Activated T-cell treated with anti-CD3 and anti-CD28 coated beads, Interleukin-2, amount 50 U/mL, for 1 hour (primary cell): ENCODE measurements around the gene ZC3H7A.
"Not testable (repeated sequence)": the region's sequence is repeated elsewhere in the genome, so short reads cannot be mapped to it uniquely, and the experiment has no call there.

Source experiments
- DNase-seq: peaks from one replicate; pipeline ENCODE4 v3.0.0-alpha.2; 2020

Gene ZC3H7A

GRCh38 chr16:11800382-11800718 is 3.3 kb upstream of the ZC3H7A start:
- DNase-seq = no peak

GRCh38 chr16:11799509-11800381 is 2.7 kb upstream of the ZC3H7A start:
- DNase-seq = no peak

DNA sequence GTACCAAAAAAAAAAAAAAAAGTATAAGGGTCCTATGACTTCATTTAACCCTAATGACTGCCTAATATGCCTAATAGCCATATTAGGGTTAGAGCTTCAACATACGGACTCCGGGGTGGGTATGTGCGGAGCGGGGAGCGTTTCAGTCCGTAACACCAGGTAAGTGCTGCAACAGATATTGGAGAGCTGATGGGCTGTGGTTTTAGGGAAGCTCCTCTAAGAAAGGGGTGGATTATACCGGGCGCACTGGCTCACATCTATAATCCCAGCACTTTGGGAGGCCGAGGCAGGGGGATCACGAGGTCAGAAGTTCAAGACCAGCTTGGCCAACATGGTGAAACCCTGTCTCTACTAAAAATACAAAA is 1.9 kb upstream of the ZC3H7A start:
- no peak for DNase-seq

GRCh38 chr16:11797957-11798299 is 870 bp upstream of the ZC3H7A start:
- DNase-seq = no peak

- DNase-seq = peak; percentile 49
Observed at GRCh38 chr16:11796227-11797165, 562 bp downstream of the ZC3H7A start.

- no peak for DNase-seq
Observed at GRCh38 chr16:11795887-11796226, 1.2 kb downstream of the ZC3H7A start.

DNA sequence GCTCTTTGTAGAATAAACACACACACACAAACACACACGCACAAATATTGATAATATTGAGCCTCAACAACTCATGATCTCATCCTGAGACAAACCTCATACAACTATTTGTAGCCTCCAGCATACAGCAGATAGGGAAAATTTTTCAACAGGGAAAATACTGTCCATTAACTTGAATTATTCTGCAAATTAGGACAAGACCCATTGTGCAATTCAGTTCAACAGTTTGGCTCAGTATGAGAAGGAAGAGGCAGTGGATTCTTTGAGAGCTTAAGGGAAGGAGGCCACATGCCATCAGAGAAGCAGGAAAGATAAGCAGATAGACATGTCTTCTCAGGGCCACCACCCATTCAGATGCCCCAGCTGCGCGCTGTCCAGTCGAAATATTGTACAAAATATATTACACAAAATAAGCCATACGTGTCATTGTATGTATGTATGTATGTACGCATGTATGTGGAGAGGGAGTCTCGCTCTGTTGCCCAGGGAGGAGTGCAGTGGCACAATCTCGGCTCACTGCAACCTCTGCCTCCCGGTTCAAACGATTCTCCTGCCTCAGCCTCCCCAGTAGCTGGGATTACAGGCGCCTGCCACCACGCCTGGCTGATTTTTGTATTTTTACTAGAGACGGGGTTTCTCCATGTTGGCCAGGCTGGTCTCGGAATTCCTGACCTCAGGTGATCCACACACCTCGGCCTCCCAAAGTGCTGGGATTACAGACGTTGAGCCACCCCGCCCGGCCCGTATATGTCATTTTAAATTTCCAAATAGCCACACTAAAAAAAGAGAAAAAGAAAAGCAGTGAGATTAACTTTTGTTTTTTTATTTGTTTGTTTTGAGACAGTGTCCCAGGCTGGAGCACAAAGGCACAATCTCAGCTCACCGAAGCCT is 1.8 kb downstream of the ZC3H7A start:
- DNase-seq = no peak

DNA sequence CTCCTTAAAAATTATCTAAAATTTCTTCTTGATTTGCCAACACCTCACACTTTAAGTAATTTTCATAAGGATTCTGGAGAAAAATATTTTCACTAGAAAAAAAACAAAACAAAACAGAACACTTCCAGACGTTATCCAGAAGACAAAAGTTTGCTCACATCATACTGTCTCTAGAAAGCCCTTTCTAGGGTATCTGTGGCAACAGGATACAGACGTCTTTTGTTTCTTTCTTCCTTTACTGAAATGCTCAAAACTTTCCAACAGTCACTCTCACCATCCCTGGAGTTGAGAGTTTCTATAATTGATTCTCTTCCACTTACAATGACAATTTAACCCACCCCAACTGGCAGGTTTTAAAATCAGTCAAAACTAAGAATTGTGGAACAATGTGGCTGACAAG is 2.6 kb downstream of the ZC3H7A start:
- no peak for DNase-seq

DNA sequence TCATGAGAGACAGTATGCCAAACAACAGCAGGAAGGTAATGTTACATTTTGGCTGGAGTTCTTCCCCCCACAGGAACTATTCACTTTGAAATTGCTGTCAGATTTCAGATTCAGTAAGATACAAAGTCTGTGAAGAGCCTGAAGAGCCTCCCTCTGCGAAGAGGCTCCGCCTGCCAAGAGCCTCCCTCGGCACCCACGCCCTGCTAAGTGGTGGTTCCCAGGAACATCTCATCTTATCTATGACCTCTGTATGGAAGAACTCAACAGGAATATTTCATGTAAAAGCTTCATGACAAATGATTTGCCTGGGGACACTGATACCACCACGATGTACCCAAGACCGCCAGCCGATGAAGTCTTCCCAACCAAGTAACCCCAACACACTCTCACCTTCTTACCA is 3.2 kb downstream of the ZC3H7A start:
- no peak for DNase-seq

DNA sequence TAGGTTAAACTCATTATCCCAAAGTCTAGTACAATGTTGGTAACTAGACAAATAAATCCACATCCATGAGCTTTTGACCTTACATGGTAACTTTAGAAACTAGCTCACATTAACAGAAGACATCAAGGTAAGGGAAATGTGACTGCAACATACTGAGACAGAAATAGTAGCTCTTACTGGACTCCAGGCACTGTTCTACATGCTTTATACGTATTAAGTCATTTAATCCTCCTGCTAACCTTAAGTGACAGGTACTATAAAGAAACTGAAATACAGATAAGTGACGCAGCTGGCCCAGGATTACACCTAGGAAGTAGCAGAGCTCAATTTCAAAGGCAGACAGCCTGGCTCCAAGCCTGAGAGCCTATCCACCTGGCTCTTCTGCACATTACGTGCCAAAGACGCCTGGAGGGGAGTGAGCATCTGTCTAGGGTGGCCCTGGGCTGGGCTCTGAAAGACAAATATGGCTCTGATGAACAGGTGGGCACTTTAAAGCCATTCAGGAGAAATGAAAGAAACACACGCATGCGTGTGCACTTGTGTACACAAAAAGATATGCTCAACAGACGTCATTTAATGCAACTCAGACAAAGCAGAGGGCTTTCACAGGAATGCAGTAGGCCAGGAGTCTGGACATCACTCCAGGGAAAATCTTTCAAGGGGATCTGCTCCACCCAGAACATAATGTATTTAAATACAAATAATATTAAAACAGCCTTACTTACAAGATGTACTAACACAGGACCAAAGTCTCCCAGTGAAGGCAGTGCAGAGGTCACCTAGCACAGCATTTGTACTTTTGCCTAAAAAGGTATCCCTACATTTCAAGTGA is 4.4 kb downstream of the ZC3H7A start:
- DNase-seq = no peak

GRCh38 chr16:11791144-11791828 is 5.8 kb downstream of the ZC3H7A start:
- DNase-seq = no peak

DNA sequence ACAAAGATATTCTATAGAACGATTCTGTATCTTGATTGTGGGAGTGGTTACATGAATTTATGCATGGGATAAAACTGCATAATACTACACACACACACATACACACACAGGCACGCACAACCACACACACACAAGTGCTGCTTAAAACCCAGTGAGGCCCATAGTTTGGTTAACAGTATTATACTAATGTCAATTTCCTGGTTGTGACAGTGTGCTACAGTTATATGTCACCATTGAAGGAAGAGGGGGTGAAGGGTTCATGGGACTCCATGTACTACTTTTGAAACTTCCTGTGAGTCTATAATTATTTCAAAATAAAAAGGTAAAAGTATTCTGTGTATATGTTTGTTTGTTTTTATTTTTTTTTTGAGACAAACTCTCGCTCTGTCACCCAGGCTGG is 8.1 kb downstream of the ZC3H7A start:
- no peak for DNase-seq

- not testable (repeated sequence) for DNase-seq
Observed at GRCh38 chr16:11784980-11785599, 12.0 kb downstream of the ZC3H7A start.

DNA sequence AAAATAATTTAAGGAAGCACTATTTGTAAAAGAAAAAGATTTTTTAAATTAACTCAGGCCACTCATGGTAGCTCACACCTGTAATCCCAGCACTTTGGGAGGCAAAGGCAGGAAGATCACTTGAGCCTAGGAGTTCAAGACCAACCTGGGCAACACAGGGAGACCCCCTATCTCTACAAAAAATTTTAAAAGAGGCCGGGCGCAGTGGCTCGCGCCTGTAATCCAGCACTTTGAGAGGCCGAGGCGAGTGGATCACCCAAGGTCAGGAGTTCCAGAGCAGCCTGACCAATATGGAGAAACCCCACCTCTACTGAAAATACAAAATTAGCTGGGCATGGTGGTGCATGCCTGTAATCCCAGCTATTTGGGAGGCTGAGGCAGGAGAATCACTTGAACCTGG is 12.7 kb downstream of the ZC3H7A start:
- not testable (repeated sequence) for DNase-seq

- DNase-seq = no peak
Observed at GRCh38 chr16:11784038-11784369, 13.1 kb downstream of the ZC3H7A start.

GRCh38 chr16:11783319-11784037 is 13.6 kb downstream of the ZC3H7A start:
- peak; percentile 48 for DNase-seq

DNA sequence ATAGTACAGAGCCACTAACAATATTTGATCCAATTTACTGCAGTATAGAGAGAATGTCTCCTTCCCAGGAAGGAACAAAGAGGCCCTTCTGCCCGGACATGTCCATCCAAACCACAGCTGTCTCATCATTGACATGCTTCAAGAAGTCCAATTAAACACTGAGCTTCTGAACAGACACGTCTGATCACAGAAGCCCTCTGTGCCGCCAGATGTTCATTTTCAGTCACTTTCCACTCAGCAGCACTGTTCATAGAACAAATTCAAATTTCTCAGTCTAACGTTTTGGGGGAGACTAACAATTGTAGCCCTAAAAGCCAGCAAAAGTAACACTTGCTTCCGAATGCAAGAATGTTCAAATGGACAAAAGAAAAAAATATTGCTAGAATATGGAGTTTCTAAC is 15.3 kb downstream of the ZC3H7A start:
- DNase-seq = no peak

DNA sequence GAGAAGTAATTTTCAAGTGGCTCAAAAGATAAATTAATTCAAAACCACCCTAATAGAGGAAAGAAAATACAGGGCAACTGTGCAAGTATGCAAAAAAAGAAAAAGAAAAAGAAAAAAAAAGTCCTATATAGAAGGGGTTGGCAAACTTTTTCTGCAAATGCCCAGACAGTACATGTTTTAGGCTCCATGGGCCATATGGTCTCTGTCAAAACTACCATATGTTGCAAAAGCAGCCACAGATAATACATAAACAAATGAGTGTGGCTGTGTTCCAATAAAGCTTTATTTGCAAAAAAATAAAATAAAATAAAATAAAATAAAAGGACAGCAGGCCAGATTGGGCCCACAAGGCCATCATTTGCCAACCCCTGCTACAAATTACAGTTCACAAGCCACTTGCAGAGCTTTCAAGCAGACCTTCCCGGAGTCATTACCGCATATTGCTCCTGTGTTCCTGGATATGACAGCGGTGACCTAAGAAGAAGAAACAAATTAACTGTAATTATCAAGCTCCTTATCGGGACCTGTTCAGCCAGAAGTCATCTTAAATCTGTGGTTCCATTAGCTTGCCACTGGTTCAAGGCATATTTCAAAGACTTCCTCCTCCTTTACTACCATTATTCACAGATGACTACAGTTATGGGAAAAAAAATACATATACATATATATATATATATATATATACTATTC is 15.9 kb downstream of the ZC3H7A start:
- no peak for DNase-seq

DNA sequence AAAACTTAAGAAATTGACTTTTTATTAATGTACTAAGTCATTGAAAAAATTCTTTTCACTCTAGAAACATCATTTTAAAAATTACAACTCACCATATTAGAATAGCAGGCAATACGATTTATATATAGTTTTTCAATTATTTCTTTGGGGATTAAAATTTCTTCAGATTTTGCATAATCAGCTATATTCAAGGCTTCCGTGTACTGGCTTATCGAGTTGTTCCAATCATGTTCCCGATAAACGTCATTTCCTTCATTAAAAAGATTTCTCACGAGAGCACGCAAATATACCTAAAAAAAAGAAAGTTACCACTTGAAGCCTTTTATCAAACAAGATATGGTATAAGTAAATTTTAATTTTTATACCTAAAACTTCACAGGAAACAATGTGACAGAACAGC is 18.0 kb downstream of the ZC3H7A start:
- no peak for DNase-seq

DNA sequence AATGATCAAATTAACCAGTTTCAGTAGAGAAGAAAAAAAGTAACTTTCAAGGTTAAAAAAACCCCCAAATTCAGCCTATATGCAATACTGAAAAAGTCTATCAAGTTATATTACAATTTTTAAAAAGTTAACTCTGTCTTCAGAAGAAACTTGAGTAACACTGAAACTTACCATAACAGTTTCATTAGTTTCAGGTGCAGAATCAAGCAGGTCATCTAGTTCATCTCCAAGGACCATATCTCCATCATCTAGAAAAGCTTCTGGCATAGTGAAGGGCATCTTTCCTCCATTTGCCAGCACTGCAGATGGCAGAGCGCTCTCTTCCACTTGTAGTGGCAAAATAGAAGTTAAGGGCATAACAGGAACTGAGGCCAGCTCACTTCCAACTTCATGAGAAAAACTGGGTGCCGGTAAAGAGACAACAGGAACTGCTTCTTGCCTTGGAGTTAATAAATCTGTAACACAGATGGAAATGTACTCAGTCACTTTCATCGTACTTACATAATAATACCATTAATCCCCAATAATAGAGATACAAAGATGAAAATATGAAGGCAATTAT is 22.9 kb downstream of the ZC3H7A start:
- no peak for DNase-seq
